OCI-LY3 (cell line): Measurements from ENCODE around the gene ABCB8.
"Not testable (repeated sequence)": the region's sequence is repeated elsewhere in the genome, so short reads cannot be mapped to it uniquely, and the experiment has no call there.

Source experiments
- H2AFZ ChIP-seq: fragments of 200-600, 300-600 bp; shearing (Covaris generic); 2 replicates; pipeline ENCODE4 v1.6.0; 2014; ENCODE audit warnings: antibody characterized with exemption, low read depth, low read length
- H3K27ac ChIP-seq: fragments of 200-600, 300-600 bp; sonication (generic); 2 replicates; pipeline ENCODE4 v1.5.1; 2014; ENCODE audit warnings: mild to moderate bottlenecking, low read length, moderate library complexity, mixed read lengths
- H3K27me3 ChIP-seq: fragments of 200-600, 300-600 bp; sonication (generic); 2 replicates; pipeline ENCODE4 v1.6.1; 2014; ENCODE audit warnings: low read depth, low read length, mixed read lengths
- H3K36me3 ChIP-seq: fragments of 200-600, 300-600 bp; sonication (generic); replicated peaks from 2 replicates; pipeline ENCODE3; 2014; ENCODE audit warnings: low read depth, low read length, mixed read lengths
- H3K4me1 ChIP-seq: fragments of 300-600, 200-600 bp; sonication (generic); 2 replicates; pipeline ENCODE4 v1.6.1; 2014; ENCODE audit warnings: low read length, mixed read lengths
- H3K4me2 ChIP-seq: fragments of 200-600, 300-600 bp; sonication (generic); 2 replicates; pipeline ENCODE4 v1.6.1; 2014; ENCODE audit warnings: low read length, mixed read lengths
- H3K4me3 ChIP-seq: fragments of 300-600, 200-600 bp; sonication (generic); 2 replicates; pipeline ENCODE4 v1.5.1; 2014; ENCODE audit warnings: antibody characterized with exemption, mild to moderate bottlenecking, low read length, moderate library complexity
- H3K79me2 ChIP-seq: fragments of 300-600, 200-600 bp; shearing (Covaris generic); 2 replicates; pipeline ENCODE4 v1.6.1; 2014; ENCODE audit warnings: mild to moderate bottlenecking, low read length, mixed read lengths
- H3K9ac ChIP-seq: fragments of 300-600, 200-600 bp; shearing (Covaris generic); 2 replicates; pipeline ENCODE4 v1.6.0; 2014; ENCODE audit warnings: mild to moderate bottlenecking, low read length, moderate library complexity
- H3K9me3 ChIP-seq: fragments of 200-600, 300-600 bp; shearing (Covaris generic); 2 replicates; pipeline ENCODE4 v1.6.1; 2014; ENCODE audit warnings: low read length, mixed read lengths; ENCODE audit not compliant: insufficient read depth
- H4K20me1 ChIP-seq: fragments of 200-600, 300-600 bp; sonication (generic); 2 replicates; pipeline ENCODE4 v1.6.1; 2016; ENCODE audit warnings: low read length, mixed read lengths; ENCODE audit not compliant: insufficient read depth
- EZH2phosphoT487 ChIP-seq: fragments of 200-600 bp; shearing (Covaris generic); IDR thresholded peaks from 2 replicates; pipeline ENCODE4 v1.6.1; 2018; ENCODE audit warnings: antibody characterized with exemption, mixed run types, low read depth
- TF ChIP-seq, protein P1 (sequence below): fragments of 200-600, 300-600 bp; sonication (generic); IDR thresholded peaks from 2 replicates; pipeline ENCODE4 v1.5.1; 2014; ENCODE audit warnings: antibody characterized with exemption, low read length, low read depth

Gene ABCB8

DNA sequence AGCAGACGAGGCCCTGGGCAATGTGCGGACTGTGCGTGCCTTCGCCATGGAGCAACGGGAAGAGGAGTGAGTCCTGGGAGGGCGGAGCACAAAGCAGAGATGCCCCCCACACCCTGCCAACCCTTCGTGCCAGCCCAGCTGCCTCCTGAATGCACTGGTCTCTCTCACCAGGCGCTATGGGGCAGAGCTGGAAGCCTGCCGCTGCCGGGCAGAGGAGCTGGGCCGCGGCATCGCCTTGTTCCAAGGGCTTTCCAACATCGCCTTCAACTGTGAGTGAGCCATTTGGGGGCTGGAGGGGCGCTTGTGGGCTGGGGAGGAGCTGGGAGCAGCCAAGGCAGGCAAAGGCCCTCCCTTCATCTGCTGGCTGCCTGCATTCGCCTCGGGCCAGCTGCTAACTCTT is 7.7 kb downstream of the ABCB8 start:
- Histone ChIP-seq H3K4me2 (no peak overlapping the region), H3K4me1 (no peaks in the 10 kb centered on the region), H3K9ac (no peak overlapping the region), H2AFZ (no peak overlapping the region), H3K36me3 (no peaks in the 10 kb centered on the region), H3K9me3 (no peaks in the 10 kb centered on the region), H3K27me3 (no peaks in the 10 kb centered on the region), H3K79me2 (no peaks in the 10 kb centered on the region), H4K20me1 (no peaks in the 10 kb centered on the region), H3K4me3 (no peak overlapping the region), H3K27ac (no peak overlapping the region)
- TF ChIP-seq, protein P1, sequence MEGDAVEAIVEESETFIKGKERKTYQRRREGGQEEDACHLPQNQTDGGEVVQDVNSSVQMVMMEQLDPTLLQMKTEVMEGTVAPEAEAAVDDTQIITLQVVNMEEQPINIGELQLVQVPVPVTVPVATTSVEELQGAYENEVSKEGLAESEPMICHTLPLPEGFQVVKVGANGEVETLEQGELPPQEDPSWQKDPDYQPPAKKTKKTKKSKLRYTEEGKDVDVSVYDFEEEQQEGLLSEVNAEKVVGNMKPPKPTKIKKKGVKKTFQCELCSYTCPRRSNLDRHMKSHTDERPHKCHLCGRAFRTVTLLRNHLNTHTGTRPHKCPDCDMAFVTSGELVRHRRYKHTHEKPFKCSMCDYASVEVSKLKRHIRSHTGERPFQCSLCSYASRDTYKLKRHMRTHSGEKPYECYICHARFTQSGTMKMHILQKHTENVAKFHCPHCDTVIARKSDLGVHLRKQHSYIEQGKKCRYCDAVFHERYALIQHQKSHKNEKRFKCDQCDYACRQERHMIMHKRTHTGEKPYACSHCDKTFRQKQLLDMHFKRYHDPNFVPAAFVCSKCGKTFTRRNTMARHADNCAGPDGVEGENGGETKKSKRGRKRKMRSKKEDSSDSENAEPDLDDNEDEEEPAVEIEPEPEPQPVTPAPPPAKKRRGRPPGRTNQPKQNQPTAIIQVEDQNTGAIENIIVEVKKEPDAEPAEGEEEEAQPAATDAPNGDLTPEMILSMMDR = no peak
- no peak for TF ChIP-seq EZH2phosphoT487

DNA sequence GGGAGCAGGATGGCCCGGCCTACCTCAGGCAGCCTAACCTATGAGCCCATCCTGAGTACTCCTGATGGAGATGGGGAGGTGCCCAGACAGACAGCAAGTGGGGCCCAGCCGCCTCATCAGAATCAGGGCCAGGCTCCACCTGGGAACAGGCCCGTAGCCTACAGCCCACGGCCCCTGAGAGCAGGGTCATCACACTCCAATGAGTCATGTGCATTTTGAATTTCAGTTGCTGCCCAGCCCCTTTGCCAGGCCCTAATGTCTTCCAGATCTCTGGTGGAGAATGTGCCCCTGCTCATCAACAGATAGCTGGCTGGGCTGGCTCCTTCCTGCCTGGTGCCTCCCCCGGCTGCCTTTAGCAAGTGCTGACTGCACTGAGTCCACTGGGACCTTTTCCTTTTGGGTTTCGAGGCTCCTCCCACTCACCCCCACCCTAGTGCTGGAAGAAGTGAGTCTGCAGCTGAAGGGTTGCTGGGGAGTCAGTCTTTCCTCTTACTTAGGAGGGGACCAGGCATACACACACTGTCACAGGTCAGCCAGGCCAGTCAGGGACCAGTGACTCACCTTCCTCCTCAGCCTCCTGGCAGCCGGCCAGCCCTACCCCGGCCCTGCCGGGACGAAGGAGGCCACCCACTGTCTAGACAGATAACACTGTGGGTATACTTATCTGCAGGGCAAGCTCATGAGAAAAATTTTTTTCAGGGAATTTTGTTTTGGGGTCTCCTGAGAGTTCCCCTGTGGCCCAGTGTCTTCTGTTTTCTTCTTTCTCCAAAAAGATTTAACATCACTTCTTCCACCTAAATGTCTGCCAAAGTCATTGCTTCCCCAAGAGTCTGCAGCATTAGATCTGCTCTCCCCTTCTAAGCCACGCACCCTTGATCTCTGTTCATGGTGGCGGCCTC is 10.9 kb downstream of the ABCB8 start:
- TF ChIP-seq, protein P1 = no peak
- no peak for TF ChIP-seq EZH2phosphoT487
- Histone ChIP-seq H3K27me3 (no peaks in the 10 kb centered on the region), H4K20me1 (no peaks in the 10 kb centered on the region), H3K4me3 (no peak overlapping the region), H3K27ac (no peak overlapping the region), H3K4me1 (no peaks in the 10 kb centered on the region), H3K9ac (no peak overlapping the region), H3K4me2 (no peak overlapping the region), H3K9me3 (no peaks in the 10 kb centered on the region), H2AFZ (no peak overlapping the region), H3K79me2 (no peaks in the 10 kb centered on the region), H3K36me3 (no peaks in the 10 kb centered on the region)

DNA sequence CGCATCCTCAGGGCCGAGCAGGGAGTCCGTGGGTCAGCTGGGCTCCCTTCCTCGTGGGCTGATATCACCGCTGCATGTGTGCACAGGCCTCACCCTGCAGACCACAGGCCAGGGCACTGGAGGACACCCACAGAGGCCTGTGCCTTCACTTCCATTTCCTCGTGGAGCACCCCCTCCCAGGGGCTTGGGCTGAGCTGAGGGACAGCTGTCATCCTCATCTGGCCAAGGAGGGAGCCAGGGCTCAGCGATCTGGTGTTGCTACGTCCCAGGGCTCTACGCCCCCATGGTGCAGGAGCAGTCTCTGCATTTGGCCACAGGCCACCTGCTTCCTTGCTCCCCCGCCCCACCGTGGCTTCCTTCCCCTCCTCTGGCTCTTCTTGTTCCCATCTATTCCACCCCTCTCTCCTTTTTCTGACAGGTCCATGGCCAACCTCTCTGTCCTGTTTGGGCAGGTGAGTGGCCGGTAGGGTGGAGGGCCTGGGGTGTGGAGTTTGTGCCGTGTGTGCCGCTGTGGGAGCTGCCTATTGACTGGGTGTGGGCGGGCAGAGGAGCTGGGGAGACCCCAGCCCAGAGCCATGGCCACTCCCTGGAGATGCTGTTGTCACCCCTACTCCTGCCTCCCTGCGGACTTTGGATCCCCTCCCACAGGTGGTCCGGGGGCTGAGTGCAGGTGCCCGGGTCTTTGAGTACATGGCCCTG is 11.7 kb downstream of the ABCB8 start:
- no peaks in the 10 kb centered on the region for H3K9me3 ChIP-seq
- H3K27ac ChIP-seq = no peak overlapping the region
- H2AFZ ChIP-seq = no peak overlapping the region
- no peak overlapping the region for H3K4me3 ChIP-seq
- no peaks in the 10 kb centered on the region for H4K20me1 ChIP-seq
- no peak overlapping the region for H3K9ac ChIP-seq
- no peaks in the 10 kb centered on the region for H3K79me2 ChIP-seq
- H3K27me3 ChIP-seq = no peaks in the 10 kb centered on the region
- no peaks in the 10 kb centered on the region for H3K4me1 ChIP-seq
- no peaks in the 10 kb centered on the region for H3K36me3 ChIP-seq
- H3K4me2 ChIP-seq = no peak overlapping the region
- TF ChIP-seq, protein P1 = no peak
- TF ChIP-seq EZH2phosphoT487 = no peak

DNA sequence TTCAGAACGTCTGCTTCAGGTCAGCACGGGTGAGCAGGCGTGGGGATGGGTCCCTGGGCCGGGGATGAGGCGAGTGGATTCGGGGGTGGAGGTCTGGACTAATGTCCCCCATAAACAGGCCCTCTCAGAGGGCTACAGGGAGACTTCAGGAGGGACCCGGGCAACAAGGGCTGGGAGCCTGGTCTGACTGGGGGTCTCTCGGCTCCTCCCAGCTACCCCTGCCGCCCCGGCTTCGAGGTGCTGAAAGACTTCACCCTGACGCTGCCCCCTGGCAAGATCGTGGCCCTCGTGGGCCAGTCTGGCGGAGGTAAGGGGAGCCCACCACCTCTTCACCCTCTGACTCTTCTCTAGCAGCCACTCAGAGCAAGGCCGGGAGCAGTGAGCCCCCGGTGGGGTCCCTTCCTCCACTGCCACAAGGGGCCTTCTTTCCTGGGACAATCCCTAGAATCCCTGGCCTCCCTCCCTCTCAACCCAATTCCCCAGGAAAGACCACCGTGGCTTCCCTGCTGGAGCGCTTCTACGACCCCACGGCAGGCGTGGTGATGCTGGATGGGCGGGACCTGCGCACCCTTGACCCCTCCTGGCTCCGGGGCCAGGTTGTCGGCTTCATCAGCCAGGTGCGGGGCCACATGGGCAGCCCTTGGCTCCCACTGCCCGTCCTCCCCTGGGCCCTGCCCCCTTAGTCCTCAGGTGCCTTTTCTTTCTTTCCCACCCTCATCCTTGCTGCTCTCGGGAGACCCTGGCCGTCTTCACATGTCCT is 12.5 kb downstream of the ABCB8 start:
- Histone ChIP-seq H4K20me1 (no peaks in the 10 kb centered on the region), H3K4me3 (no peak overlapping the region), H3K9ac (no peak overlapping the region), H3K27ac (no peak overlapping the region), H3K9me3 (no peaks in the 10 kb centered on the region), H2AFZ (no peak overlapping the region), H3K36me3 (no peaks in the 10 kb centered on the region), H3K79me2 (no peaks in the 10 kb centered on the region), H3K4me1 (no peaks in the 10 kb centered on the region), H3K27me3 (no peaks in the 10 kb centered on the region), H3K4me2 (no peak overlapping the region)
- TF ChIP-seq EZH2phosphoT487 = no peak
- TF ChIP-seq, protein P1 = no peak

DNA sequence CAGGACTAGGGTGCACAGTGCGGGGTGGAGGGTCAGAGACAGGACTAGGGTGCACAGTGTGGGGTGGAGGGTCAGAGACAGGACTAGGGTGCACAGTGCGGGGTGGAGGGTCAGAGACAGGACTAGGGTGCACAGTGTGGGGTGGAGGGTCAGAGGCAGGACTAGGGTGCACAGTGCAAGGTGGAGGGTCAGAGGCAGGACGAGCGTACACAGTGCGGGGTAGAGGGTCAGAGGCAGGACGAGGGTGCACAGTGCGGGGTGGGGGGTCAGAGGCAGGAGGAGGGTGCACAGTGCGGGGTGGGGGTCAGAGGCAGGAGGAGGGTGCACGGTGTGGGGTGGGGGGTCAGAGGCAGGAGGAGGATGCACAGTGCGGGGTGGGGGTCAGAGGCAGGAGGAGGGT is 15.2 kb downstream of the ABCB8 start:
- H2AFZ ChIP-seq, H3K4me3 ChIP-seq, H4K20me1 ChIP-seq, H3K79me2 ChIP-seq, H3K4me2 ChIP-seq, H3K4me1 ChIP-seq, H3K36me3 ChIP-seq, H3K27ac ChIP-seq, H3K9me3 ChIP-seq, H3K9ac ChIP-seq, H3K27me3 ChIP-seq: not testable (repeated sequence)
